ENCODE measurements around the gene TRPM5.

DNA sequence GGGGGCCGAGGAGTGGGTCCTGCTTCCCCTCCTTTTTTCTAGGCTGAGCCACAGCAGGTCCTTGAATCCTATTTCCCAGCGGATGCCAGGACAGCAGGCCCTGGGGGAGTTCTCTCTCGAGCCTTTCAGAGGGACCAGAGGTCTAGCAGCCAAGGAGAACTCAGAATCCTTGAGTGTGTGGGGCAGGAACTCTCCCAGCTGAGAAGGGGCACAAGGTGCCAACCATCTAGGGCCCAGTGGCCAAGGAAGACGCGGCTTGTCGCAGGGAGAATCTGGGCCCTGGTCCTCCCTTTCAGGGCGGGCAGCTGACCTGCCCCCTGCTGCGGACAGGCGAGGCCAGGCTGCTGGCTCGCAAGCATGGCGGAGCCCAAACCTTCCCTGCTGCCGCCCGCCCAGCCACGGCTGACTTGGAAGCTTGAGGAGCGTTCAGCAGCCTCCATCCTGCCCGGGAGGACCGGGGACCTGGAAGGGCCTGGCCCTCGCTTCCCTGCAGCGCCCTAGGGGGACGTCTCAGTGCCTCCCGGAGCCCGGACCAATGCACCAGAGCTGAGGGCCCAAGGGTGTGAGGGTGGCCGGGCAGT, 44.7 kb downstream of the TRPM5 start:
- no peak for TF ChIP-seq RAD21 (IDR thresholded peaks at IDR 0.05; ENCODE audit: low read length)
- TF ChIP-seq POLR2A (IDR thresholded peaks at IDR 0.05; ENCODE audit: low read depth, low read length), result no peak; the same call in 1 of the 2 replicates
- TF ChIP-seq, protein P1, sequence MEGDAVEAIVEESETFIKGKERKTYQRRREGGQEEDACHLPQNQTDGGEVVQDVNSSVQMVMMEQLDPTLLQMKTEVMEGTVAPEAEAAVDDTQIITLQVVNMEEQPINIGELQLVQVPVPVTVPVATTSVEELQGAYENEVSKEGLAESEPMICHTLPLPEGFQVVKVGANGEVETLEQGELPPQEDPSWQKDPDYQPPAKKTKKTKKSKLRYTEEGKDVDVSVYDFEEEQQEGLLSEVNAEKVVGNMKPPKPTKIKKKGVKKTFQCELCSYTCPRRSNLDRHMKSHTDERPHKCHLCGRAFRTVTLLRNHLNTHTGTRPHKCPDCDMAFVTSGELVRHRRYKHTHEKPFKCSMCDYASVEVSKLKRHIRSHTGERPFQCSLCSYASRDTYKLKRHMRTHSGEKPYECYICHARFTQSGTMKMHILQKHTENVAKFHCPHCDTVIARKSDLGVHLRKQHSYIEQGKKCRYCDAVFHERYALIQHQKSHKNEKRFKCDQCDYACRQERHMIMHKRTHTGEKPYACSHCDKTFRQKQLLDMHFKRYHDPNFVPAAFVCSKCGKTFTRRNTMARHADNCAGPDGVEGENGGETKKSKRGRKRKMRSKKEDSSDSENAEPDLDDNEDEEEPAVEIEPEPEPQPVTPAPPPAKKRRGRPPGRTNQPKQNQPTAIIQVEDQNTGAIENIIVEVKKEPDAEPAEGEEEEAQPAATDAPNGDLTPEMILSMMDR (conservative IDR thresholded peaks at IDR 0.05; ENCODE audit: low read depth, low read length), result no peak
- TF ChIP-seq, protein P2, sequence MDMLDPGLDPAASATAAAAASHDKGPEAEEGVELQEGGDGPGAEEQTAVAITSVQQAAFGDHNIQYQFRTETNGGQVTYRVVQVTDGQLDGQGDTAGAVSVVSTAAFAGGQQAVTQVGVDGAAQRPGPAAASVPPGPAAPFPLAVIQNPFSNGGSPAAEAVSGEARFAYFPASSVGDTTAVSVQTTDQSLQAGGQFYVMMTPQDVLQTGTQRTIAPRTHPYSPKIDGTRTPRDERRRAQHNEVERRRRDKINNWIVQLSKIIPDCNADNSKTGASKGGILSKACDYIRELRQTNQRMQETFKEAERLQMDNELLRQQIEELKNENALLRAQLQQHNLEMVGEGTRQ (IDR thresholded peaks at IDR 0.05; ENCODE audit: low read depth, low read length), result no peak
- TF ChIP-seq CEBPB (IDR thresholded peaks at IDR 0.05; ENCODE audit: low read depth, low read length), result no peak
- TF ChIP-seq NFE2L2 (IDR thresholded peaks at IDR 0.05; ENCODE audit: low read depth, low read length), result no peak
- no peak for TF ChIP-seq FOS (IDR thresholded peaks at IDR 0.05; ENCODE audit: low read depth, low read length)
- no peak for TF ChIP-seq SMC3 (IDR thresholded peaks at IDR 0.05; ENCODE audit: low read depth, low read length)
